Hippocampal formation (tissue), 2 donors: ENCODE measurements around the gene MEI1.
A peak's percentile ranks its signal among the peaks of the same experiment; 100 is the strongest.
"Not testable (repeated sequence)": the region's sequence is repeated elsewhere in the genome, so short reads cannot be mapped to it uniquely, and the experiment has no call there.

Experiments used
- DNase-seq, 2 donors: peaks; one replicate each; lab custom pipeline; 2025; lab: John Stamatoyannopoulos, UW

The MEI1 gene

DNA sequence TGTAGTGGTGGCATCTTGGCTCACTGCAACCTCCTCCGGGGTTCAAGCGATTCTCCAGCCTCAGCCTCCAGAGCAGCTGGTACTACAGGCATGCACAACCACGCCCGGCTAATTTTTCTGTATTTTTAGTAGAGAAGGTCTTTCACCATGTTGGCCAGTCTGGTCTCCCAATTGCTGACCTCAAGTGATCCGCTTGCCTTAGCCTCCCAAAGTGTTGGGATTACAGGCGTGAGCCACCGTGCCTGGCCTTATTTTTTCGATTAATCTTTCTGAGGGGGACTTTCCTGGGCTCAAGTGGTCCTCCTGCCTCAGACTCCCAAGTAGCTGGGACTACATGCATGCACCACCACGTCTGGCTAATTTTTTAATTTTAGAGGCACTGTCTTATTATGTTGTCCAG is 16.3 kb upstream of the MEI1 start:
- no peak for DNase-seq

DNA sequence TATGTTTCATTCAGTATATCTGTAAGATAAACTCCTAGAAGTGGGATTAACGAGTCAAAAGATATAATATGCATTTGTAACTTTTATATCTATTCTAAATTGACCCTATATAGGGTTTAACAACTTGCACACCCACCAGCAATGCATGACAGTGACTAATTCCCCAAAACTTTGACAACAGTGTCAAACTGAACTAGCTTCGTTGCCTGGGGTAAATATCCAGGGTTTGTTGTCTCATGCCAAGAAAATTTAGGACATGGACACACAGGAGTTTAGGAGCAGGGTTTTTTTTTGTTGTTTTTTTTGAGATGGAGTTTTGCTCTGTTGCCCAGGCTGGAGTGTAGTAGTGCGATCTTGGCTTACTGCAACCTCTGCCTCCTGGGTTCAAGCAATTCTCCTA is 15.7 kb upstream of the MEI1 start:
- DNase-seq: no peak

DNA sequence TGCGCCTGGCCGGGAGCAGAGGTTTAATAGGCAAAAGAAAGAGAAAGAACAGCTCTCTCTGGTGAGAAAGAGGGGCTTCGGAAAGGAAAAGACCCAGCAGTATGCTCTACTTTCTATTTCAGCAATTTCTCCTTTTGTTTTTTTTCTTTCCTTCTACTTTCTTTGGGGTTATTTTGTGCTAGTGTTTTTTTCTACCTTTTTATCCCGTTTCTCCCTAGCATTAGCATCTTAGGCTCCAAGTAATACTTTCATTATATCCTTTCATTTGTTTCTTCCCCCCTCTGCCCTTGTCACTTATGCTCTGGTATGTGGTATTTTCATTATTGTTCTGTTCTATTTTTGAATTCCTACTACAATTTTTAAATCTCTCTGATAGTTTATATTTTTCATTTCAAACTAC is 15.1 kb upstream of the MEI1 start:
- DNase-seq: no peak

DNA sequence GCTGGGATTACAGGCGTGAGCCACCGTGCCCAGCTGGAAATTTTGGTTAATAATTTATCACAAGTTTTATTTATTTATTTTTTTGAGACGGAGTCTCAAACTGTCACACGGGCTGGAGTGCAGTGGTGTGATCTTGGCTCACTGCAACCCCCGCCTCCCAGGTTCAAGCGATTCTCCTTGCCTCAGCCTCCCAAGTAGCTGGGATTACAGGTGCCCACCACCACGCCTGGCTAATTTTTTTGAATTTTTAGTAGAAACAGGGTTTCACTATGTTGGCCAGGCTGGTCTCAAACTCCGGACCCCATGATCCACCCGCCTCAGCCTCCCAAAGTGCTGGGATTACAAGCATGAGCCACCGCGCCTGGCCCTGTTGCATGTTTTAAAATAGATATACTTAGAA is 12.4 kb upstream of the MEI1 start:
- DNase-seq: not testable (repeated sequence)

DNA sequence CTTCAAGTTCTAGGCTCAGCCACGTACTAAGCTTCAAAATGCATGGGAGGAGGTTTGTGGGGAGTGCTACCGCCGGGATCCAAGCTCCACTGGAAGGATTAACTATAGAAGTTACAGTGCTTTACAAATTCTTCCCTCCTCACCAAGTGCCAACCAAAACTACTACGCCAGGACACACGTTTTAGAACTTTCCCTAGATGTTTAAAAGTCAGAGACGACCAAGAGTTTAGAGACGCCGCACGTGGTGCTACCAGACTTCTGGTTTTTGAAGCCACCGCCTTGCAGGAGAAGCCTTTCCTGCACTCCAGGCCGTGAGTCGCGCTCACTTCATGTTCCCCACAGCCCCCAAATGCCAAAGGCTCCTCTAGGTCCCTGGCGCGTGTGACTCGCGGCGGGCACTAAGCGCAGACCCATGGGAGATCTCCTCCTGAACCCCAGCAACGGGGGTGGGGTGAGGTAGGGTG is 11.4 kb upstream of the MEI1 start:
- DNase-seq: no peak

DNA sequence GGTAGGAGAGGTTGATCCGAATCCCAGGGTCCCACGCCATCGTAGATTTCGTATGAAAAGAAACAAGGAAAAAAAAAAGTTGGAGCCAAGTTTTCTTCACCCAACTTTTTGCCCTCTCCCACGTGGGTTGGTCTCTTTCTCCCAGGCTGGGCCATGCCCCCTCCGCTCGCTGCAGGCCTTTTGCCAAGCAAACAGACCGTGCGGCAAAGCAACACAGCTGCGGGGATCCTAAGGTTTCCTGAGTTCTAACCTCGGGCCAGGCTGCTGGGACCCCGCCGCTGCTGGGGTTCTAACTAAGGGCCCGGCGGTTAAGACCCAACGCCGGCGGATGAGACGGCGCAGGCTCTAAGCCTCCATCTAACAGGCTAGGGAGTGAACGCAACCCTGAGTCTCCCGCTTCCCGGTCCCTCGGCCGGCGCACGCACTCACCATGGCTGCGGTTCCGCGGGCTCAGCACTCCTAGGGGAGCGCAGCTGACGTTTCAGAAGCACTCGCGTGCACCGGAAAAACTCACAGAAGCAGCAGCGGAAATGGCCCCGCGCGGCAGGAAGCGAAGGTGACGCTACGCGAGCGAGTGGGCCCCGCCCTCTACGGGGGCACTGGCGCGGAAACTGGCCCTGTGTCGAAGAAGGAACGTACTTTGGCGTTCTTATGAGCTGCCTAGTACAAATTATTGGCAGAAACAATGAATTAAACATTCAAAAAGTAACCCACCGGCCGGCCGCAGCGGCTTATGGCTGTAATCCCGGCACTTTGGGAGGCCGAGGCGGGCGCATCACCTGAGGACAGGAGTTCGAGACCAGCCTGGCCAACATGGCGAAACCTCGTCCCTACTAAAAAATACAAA is 10.7 kb upstream of the MEI1 start, which contains the start of gene SNU13:
Gene SNU13, minus strand, starts transcription at position 503 of the 847 bp plus-strand sequence. Its CDS starts 71 bp downstream, at position 432.
- peak; percentile 68 to 76 for DNase-seq

DNA sequence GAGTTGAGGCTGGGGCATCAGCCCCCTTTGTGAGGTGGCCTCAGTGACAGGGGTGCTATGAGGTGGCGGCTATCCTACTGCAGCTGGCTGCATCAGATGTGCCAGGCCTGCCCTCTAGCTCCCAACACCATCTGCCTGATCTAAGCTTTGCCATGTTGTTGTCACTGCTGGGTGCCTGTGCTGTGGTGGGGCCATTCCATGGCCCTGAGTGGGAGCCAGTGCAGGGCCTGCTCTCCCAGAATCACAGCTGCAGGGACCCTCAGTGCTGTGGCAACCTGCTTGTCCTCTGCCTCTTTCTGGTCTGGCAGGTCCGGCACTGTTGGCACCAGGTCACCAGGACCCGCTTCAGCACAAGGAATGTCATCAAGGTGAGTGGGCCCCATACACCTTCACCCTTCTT is 8.8 kb upstream of the MEI1 start:
- no peak for DNase-seq

DNA sequence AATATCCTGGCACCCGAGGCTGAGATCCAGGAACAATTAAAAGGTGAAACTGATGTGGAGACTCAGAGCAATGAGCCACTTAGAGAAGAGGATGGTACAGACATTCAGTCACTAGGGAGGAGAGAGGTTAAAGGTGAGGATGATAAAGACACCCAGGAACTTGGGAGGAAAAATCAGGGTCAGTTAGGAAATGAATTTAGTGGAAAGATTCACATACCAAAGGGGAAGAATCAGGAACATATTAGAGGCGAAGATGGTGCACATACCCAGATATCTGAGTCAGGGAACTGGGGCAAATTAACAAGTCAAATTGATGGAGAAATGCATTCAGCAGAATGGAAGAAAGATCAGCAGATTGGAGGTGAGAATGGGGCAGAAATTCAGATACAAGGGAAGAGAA is 4.1 kb upstream of the MEI1 start:
- no peak for DNase-seq

DNA sequence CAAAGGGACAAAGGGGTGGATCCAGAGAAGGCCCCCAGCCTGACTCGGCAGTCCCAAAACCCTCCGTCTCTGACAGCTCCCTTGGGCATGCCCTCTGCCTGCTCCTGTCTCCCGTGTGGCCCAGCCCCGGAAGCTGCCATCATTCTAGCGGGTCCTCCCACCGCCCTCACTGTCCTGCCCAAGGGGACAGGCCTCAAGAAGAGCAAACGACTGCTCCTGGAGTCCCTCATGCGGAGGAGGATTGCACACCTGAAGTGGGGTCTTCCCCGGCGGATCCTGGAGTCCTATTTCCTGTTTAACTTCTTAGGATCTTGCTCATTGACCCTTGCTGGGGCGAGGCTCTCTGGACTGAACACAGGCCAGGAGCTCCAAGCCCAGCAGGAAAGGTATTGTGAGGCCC is 2.6 kb upstream of the MEI1 start:
- no peak for DNase-seq

DNA sequence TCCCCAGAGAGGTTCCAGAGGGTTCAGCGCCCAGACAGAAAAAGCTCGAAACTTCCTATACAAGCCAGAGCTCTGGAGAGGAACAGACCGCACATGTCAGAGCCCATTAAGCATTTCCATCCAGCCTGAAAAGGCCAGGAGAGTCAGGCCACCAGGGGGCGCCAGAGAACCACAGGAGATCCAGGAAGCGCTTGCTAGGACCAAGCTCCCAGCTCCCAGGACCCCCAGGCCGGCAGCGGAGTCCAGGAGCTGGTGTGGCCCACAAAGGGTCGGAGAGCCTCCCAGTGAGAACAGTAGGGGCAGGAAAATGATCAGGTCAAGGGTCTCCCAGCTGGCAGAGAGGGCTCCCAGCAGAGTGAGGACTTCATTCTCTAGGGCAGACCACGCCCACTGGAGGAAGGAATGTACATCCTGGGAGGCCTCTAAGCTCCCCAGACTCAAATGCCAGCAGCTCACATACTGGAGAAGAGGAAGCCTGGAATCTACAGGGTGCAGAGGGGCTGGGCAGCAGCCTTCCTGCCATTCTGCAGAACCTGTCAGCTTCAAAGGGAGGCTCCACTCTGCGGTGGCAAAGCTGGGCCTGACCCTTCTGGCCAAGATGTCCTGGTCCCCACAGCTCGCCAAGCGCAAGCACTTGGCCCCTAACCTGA is 2.1 kb upstream of the MEI1 start:
- peak; percentile 21 to 85 for DNase-seq

DNA sequence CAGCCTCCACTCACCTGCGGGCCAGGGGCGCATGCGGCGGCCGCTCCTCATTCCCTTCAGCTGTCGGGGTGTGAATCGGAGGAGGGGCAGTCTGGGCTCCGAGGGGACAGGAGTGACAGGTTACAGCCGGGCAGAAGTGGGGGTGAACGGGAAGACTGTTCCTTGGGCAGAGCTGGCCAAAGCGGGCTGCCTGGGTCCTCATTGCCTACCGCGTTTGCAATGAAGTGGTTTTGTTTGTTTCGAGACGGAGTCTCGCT is 733 bp downstream of the MEI1 start:
- no peak for DNase-seq

DNA sequence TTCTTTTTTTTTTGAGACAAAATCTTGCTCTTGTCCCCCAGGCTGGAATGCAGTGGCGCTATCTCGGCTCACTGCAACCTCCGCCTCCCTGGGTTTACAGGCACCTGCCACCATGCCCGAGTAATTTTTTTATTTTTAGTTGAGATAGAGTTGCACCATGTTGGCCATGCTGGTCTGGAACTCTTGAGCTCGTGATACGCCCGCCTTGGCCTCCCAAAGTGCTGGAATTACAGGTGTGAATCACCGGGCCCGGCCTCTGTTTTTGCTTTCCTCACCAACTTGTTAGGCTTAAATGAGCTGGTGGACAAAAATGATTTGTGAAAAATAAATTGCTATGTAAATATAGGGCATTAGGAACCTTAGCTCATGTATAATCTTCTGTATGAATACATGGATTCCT is 3.5 kb downstream of the MEI1 start:
- no peak for DNase-seq

DNA sequence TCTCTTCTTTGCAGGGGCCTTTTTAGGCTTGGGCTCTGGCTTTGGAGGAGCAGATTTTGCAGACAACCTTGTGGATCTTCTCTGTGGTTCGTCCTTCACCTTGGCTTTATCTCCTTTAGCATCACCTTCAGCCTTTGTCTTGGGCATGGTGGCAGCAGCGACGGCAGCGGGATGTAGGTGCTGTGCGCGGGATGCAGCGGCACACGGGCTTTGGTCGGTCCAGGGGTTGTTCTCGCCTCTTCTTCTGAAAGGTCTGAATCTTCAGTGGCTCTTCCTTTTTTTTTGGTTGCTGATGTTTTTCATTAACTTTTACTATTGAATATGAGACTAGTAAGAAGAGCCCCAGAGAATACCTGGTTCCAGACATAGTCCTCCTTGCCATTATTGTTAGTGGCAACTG is 10.0 kb downstream of the MEI1 start:
- no peak for DNase-seq

DNA sequence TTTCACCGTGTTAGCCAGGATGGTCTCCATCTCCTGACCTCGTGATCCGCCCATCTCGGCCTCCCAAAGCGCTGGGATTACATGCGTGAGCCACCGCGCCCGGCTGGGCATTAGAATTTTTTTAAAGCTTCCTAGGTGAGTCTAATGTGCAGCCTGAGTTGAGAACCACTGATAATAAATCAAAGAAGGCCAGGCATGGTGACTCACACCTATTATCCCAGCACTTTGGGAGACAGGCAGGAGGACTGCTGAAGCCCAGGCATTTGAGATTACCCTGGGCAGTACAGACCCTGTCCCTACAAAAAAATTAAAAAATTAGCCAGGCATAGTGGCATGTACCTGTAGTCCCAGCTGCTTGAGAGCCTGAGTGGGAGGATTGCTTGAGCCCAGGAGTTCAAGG is 13.7 kb downstream of the MEI1 start:
- no peak for DNase-seq

DNA sequence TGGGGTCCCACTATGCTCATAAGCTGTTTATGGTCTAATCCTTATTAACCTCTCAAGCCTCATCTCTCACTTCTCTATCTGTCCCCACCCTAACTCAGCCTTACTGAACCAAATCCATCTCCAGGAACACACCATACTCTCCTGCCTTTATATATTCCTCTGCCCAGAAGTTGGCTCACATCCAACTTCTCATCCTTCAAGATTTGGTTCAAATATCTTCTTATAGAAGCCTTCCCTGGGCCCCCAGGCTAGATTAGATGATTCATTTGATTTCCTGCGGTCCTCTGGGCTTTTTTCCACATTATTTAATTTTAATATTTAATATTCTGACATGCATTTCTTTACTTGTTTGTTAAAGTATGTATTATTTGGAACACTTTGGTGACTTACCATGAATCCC is 23.2 kb downstream of the MEI1 start:
- no peak for DNase-seq

DNA sequence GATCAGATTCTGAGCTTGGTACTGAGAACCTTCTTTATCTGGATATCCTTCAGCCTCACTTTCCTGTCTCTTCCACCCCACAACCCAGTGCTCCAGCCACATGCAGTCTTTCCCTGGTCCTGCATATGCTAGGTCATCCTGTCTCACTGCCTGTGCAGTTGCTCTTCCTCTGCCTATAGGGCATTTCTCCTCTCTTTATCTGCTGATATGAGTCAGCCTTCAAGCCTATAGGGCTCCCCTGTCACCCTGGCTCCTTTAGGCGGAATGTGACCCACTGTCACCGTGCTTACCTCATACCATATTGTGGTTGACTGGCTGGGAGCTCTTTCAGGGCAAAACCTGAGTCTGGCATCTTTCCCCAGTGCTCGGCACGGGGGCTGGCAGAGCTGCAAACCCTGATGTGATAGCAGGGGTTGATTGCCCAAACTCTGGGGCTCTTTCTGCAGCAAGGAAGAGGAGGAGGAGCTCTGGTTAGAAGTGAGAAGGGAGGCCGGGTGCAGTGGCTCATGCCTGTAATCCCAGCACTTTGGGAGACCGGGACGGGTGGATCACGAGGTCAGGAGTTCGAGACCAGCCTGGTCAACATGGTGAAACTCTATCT is 26.3 kb downstream of the MEI1 start:
- DNase-seq: no peak

DNA sequence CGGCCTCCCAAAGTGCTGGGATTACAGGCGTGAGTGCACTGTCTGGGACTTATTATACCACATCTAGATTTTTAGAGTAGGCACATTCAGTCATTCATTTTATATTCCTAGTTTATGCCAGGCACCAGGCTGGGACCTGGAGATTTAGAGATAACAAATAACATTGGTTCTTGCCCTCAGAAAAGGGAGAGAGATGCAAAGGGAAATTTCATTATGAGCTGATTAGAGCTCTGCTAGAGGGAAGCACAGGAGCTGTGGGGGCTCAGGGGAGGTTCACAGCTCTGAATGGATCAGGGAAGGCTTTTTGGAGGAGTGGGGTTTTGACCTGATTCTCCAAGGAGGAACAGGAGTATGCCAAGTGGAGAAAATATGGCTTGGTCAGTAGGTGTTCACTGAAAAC is 32.3 kb downstream of the MEI1 start:
- no peak for DNase-seq

DNA sequence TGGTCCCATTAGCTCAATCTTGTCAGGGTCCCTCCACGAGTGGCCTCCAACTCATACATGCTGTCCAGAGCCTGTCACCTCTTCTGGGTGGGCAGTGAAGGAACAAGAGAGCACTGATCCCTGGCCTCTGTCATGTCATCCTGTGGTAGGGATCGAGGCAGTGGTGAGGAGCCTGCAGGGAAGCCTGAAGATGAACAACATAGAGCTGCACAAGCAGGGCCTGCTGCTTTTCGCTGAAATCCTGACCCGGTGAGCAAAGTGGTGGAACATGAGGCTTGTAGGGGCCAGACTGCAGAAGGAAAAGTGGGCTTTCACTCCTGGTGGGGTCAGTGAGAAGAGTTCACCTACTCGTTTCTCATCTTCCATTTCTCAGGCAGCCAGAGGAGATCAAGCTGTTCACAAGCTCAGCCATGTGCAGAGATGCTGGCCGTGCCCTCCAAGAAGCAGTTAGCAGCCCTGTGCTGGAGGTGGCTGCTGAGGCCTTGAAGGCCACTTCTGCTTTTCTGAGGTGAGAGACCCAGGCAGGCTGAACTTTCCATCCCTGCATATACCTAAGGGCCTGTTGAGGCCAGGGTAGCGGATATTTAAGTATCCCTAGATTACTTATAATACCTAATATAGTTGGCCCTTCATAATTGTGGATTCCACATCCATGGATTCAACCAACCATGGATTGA is 32.9 kb downstream of the MEI1 start:
- no peak for DNase-seq

DNA sequence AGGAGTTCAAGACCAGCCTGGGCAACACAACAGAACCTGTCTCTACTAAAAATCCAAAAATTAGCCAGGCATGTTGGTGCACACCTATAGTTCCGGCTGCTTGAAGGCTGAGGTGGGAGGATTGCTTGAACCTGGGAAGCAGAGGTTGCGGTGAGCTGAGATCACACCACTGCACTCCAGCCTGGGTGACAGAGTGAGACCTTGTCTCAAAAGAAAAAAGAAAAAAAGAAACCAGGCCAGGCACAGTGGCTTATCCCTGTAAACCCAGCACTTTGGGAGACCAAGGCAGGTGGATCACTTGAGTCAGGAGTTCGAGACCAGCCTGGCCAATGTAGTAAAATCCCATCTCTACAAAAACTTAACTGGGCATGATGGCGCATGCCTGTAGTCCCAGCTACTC is 33.9 kb downstream of the MEI1 start:
- not testable (repeated sequence) for DNase-seq

DNA sequence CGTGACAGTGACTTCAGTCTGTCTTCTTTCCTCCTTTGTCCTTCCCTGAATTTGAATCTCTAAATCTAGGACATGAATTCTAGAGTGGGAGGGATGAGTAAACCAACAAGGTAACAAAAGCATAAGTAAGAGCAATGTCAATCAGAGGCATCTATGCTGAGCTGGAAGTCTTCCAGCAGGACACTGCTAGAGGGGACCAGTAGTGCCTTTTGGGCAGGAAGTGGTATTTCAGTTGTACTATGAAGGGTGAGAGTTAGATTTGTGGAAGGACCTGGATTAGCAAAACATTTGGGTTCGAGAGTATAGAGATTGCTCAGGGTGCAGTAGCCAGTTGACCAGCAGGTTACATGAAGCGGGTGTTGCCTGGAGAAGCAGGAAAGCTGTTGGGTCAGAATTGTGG is 40.3 kb downstream of the MEI1 start:
- DNase-seq: no peak

DNA sequence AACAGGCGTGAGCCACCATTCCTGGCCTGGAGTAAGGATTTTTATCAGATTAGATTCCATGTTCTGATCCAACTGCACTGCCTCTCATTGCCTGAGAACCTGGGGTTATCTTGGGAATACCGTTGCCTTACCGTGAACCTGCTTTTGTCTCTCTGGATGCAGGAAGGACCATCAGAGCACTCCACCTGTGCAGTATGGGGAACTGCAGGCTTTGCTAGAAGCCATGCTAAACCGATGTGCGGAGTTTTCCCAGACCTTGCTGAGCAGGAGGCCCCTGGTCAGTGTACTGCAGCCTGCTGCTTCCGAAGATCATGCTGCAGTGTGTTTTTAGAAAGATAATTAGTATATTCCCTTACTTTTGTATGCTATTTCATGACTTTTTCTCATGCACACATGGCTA is 43.6 kb downstream of the MEI1 start:
- DNase-seq: no peak

DNA sequence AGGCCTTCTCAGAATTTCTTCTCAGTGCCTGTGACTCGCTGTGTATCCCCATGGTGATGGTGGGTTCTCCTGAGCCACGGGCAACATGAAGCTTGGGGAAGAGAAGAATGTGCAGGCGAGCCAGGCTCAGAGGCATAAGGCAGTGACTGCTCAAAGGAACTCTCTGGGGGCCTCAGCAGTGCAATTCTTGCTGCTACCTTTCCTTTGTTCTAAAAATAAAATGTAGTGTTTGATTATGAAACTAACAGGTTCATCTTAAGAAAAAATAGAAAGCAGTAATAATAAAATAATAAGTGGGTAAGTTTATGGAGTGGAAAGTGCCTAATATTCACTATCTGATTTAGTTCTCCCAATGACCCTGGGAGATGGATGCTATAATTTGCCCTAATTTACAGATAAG is 46.7 kb downstream of the MEI1 start:
- DNase-seq: no peak
